Measurements from ENCODE around the gene ADPGK. TPM values are rescaled to one million over a fixed set of nuclear protein-coding genes. Genes with fewer than 3 reads are reported as not detected.

The ADPGK gene
- total RNA-seq, result 35.5 and 51.5 TPM in 2 replicates

DNA sequence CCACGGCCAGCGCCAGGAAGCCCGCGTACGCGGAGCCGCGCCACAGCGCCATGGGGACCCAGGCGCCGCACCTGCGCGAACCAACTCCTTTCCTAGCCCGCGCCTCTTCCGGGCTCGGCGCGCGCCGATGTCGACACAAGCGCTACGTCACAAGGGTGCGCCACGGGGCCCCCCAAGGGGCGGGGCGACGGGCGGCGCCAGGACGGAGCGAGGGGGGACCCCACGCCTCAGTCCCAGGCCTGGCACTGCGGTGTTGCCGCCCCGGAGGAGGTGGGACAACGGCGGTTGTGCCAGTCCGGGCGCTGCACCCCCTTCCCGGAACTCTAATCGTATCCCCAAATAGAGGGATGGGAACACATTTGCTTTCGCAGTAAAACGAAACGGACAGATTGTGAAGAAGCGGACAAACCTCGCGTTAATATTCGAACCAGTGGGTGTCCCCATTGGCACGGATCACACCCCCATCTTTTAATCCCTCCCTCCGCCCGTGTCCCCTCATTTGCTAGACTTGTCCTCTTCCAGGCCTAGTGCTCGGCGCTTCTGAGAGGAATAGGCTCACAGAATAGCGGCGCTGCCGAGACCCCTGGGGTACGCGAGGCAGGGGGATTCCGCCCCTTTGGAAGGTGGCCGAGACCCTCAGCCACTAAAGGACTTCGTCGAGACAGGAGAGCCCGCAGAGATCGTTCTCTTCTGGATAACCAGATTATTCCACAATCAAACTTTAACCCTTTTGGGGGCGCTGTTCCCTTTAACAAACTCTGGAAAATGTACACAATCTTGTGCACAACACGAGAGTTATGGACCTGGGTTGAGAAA is at the start of gene ADPGK:
TSS of gene ADPGK (minus strand) at position 119 of the 816 bp plus-strand sequence. CDS start at position 52, 67 bp downstream.

Other genes starting within 250 kb of the ADPGK start
- gene GOLGA6B, start 129.1 kb downstream of the ADPGK start, total RNA-seq, result not detected in 2 replicates
- gene HIGD2B, start 97.6 kb downstream of the ADPGK start, total RNA-seq, result not detected in 2 replicates
- 10.3 and 10.9 TPM in 2 replicates for gene BBS4, start 97.6 kb downstream of the ADPGK start, total RNA-seq